GM12878 (cell line): ENCODE measurements around the gene SCRT2. TPM values are rescaled to one million over a fixed set of nuclear protein-coding genes. Genes with fewer than 3 reads are reported as not detected.
"Not testable (repeated sequence)": the region's sequence is repeated elsewhere in the genome, so short reads cannot be mapped to it uniquely, and the experiment has no call there.

ENCODE experiments used
- ATAC-seq: fragments of 200-7000 bp; cut with Tn5 transposase; 3 replicates; pipeline ENCODE4 v1.9.1; 2020; ENCODE audit warnings: mild to moderate bottlenecking, moderate library complexity
- BruUV-seq: library from RNA; stranded (reverse); fragments of 400-500 nt; replicated peaks from 2 replicates; lab custom pipeline; 2021; lab: Mats Ljungman, UMichigan
- CTCF ChIA-PET: fragments of 300-600 bp; sonication (Branson Sonifier 250); formaldehyde crosslinking; extraction: SDS; loops from one replicate; lab custom pipeline; 2021; ENCODE audit warnings: inconsistent platforms; lab: Yijun Ruan, JAX
- POLR2A ChIA-PET: fragments of 350-600 bp; formaldehyde crosslinking; extraction: SDS; loops from one replicate; lab custom pipeline; 2021; ENCODE audit warnings: inconsistent platforms; lab: Charles Lee
- RAD21 ChIA-PET: fragments of 300-600 bp; sonication (Branson Sonifier 250); formaldehyde crosslinking; loops from one replicate; lab custom pipeline; 2023; ENCODE audit warnings: antibody characterized with exemption; ENCODE audit not compliant: unreplicated experiment; lab: Charles Lee
- SMC1A ChIA-PET: fragments of 300-600 bp; sonication (Branson Sonifier 250); formaldehyde crosslinking; loops from one replicate; lab custom pipeline; 2023; ENCODE audit not compliant: unreplicated experiment, uncharacterized antibody; lab: Charles Lee
- DNase-seq: peaks from one replicate; pipeline ENCODE4 v3.0.0-alpha.2; 2011; ENCODE audit warnings: low read depth, low spot score
- FAIRE-seq: peaks from 3 replicates; lab custom pipeline; 2011; peaks lifted over from hg19 to GRCh38; lab: Jason Lieb, UNC
- H2AFZ ChIP-seq: 2 replicates; pipeline ENCODE4 v1.6.0; 2011; ENCODE audit warnings: low read depth, low read length, control low read depth; ENCODE audit not compliant: control insufficient read depth
- H3K27ac ChIP-seq: 2 replicates; pipeline ENCODE4 v1.5.1; 2011; ENCODE audit warnings: control low read depth; ENCODE audit not compliant: control insufficient read depth, insufficient read depth
- H3K27me3 ChIP-seq, 2 experiments: replicated peaks in 1 of 2; 2 replicates each; pipeline versions ENCODE4 v1.6.0 to v1.6.1; 2011; ENCODE audit warnings: low read length in 1 of 2; ENCODE audit not compliant: control insufficient read depth in 2 of 2, insufficient read depth in 2 of 2
- H3K36me3 ChIP-seq, 2 experiments: 2 replicates each; pipeline ENCODE4 v1.5.1; 2011; ENCODE audit warnings: low read length in 1 of 2; ENCODE audit not compliant: control insufficient read depth in 2 of 2, insufficient read depth in 2 of 2
- H3K4me1 ChIP-seq: 2 replicates; pipeline ENCODE4 v1.6.1; 2011; ENCODE audit warnings: mild to moderate bottlenecking, low read length, moderate library complexity, mixed read lengths; ENCODE audit not compliant: control insufficient read depth, insufficient read depth
- H3K4me2 ChIP-seq: 2 replicates; pipeline ENCODE4 v1.6.0; 2011; ENCODE audit warnings: control low read depth; ENCODE audit not compliant: control insufficient read depth, insufficient read depth
- H3K4me3 ChIP-seq: fragments of 200-600 bp; sonication (generic); 2 replicates; pipeline ENCODE4 v1.5.1; 2016
- H3K79me2 ChIP-seq: 2 replicates; pipeline ENCODE4 v1.6.0; 2011; ENCODE audit warnings: low read length; ENCODE audit not compliant: control insufficient read depth, insufficient read depth
- H3K9ac ChIP-seq: 2 replicates; pipeline ENCODE4 v1.8.0; 2011; ENCODE audit warnings: low read length, control low read depth, mixed read lengths; ENCODE audit not compliant: control insufficient read depth, insufficient read depth
- H3K9me3 ChIP-seq: replicated peaks from 3 replicates; pipeline ENCODE4 v1.5.1; 2011; ENCODE audit warnings: mild to moderate bottlenecking, low read length; ENCODE audit not compliant: control insufficient read depth, insufficient read depth
- H4K20me1 ChIP-seq: 2 replicates; pipeline ENCODE4 v1.6.0; 2011; ENCODE audit not compliant: control insufficient read depth, insufficient read depth
- EED ChIP-seq: sonication (generic); IDR thresholded peaks from 2 replicates; pipeline ENCODE4 v1.6.1; 2016; ENCODE audit warnings: antibody characterized with exemption, low read depth
- SIX5 ChIP-seq: IDR thresholded peaks from 2 replicates; pipeline ENCODE4 v1.6.1; 2011; ENCODE audit warnings: mild to moderate bottlenecking, low read depth, low read length, moderate library complexity; ENCODE audit not compliant: severe bottlenecking
- SMC3 ChIP-seq: IDR thresholded peaks from 2 replicates; pipeline ENCODE4 v1.6.1; 2011; ENCODE audit warnings: low read length, improper control_type of control experiment, borderline replicate concordance
- ZNF207 ChIP-seq: fragments of 450-650 bp; IDR thresholded peaks from 2 replicates; pipeline ENCODE4 v1.6.1; 2014; ENCODE audit warnings: antibody characterized with exemption, mild to moderate bottlenecking, borderline replicate concordance
- ZNF274 ChIP-seq: IDR thresholded peaks from one replicate; pipeline ENCODE4 v1.8.0; 2011; ENCODE audit not compliant: insufficient read length, insufficient read depth
- ZNF592 ChIP-seq: fragments of 450-650 bp; IDR thresholded peaks from 2 replicates; pipeline ENCODE4 v1.6.1; 2017; ENCODE audit warnings: mild to moderate bottlenecking, moderate library complexity
- ZNF687 ChIP-seq: fragments of 450-650 bp; IDR thresholded peaks from 2 replicates; pipeline ENCODE4 v1.6.1; 2017; ENCODE audit warnings: mild to moderate bottlenecking, moderate library complexity
- WGBS: methylation state at CpG from one replicate; pipeline ENCODE4 v1.1.6; 2016; ENCODE audit warnings: low lambda C conversion rate; ENCODE audit not compliant: insufficient replicate concordance, insufficient coverage; ENCODE audit errors: missing lambda C conversion rate; 5-methylcytosine and 5-hydroxymethylcytosine counted together
- in situ Hi-C: fragments of 300-500 bp; cut with MboI; formaldehyde crosslinking; loops from 9 replicates; pipeline ENCODE4 v1.14.3; 2018; ENCODE audit warnings: mixed read lengths
- intact Hi-C: fragments of 100-400 bp; cut with micrococcal nuclease; formaldehyde crosslinking; loops from one replicate; pipeline ENCODE4 v1.14.2; 2022; ENCODE audit not compliant: unreplicated experiment
- polyA plus RNA-seq, 11 experiments: library from polyadenylated mRNA; depleted of rRNA in 4 of 11; unstranded in 6 of 11; stranded (reverse) in 5 of 11; fragments of >200 nt; fragmentation: Nextera tagmentation in 4 of 11; fragmentation: Illumina TruSeq in 1 of 11; extraction: Ambion mirVana in 4 of 11; extraction: Trizol in 1 of 11; gene quantifications; 1 replicate in 1 of 11; 2 replicates in 10 of 11; pipeline versions ENCODE4 v1.2.1 to v1.2.3, GENCODE V29; 2011 to 2016; ENCODE audit warnings: inconsistent platforms in 2 of 11, missing spikeins in 2 of 11, low read depth in 1 of 11
- total RNA-seq, 4 experiments: library from RNA; depleted of rRNA in 3 of 4; stranded (reverse); fragments of >200 nt in 3 of 4; fragmentation: Illumina TruSeq in 1 of 4; extraction: Trizol in 1 of 4; gene quantifications; 2 replicates each; pipeline versions ENCODE4 v1.2.1 to v1.2.3, GENCODE V29; 2013 to 2021

Gene SCRT2
- total and polyA plus RNA-seq, 10 of the 15 experiments (the other 5 are each of a cell fraction or from before 2014, with no cell fraction given): not detected

- TF ChIP-seq ZNF592 (no peak), SMC3 (no peak), ZNF207 (no peak), SIX5 (no peak), ZNF687 (no peak), ZNF274 (no peak), EED (no peak)
Measured at GRCh38 chr20:642398-643174, 33.0 kb downstream of the SCRT2 start (continued).

GRCh38 chr20:642013-642397, 33.6 kb downstream of the SCRT2 start:
- ATAC-seq, H3K4me3 ChIP-seq, SMC1A ChIA-PET, FAIRE-seq, H3K4me2 ChIP-seq, intact Hi-C loops, H2AFZ ChIP-seq, H4K20me1 ChIP-seq, DNase-seq, H3K4me1 ChIP-seq, H3K27me3 ChIP-seq, POLR2A ChIA-PET, H3K27ac ChIP-seq, H3K36me3 ChIP-seq, in situ Hi-C loops, H3K79me2 ChIP-seq, BruUV-seq, RAD21 ChIA-PET, H3K9me3 ChIP-seq, H3K9ac ChIP-seq: not testable (repeated sequence)
- WGBS: no CpG with 5 or more reads among the region's 13 CpGs
- CTCF ChIA-PET: interaction anchor here (2.2 kb wide), 1 partner anchor 80 kb away, joined by 7 read pairs; no protein-coding TSS in a partner anchor
